ENCODE data around the gene IFIT3. TPM values are rescaled to one million over a fixed set of nuclear protein-coding genes. Genes with fewer than 3 reads are reported as not detected.

Gene IFIT3
- total and polyA plus RNA-seq, 2 of the 8 experiments (the other 6 are each of a cell fraction or from before 2014, with no cell fraction given) = 0.12 to 0.84 TPM

GRCh38 chr10:89312973-89313372 is 14.8 kb upstream of the IFIT3 start:
- H3K9me3 ChIP-seq (ENCODE audit: insufficient read depth in 2 of 2, low read depth in 1 of 2, low read length in 1 of 2) = peaks cover 0 to 2% of the 10 kb centered on the region in 2 experiments; a peak in 1 of 4 replicates
- H3K79me1 ChIP-seq (ENCODE audit: low read depth, low read length) = no peaks in the 10 kb centered on the region
- no peak overlapping the region for H3K4me3 ChIP-seq (ENCODE audit: extremely low read depth in 1 of 4, insufficient read depth in 2 of 4, low read depth in 3 of 4, low read length in 4 of 4)
- FAIRE-seq (no peak), DNase-seq (ENCODE audit: low read depth in 1 of 2, low spot score in 2 of 2) (no peak)
- H2BK120ac ChIP-seq (replicated peaks; ENCODE audit: low read depth, low read length) = no peak overlapping the region
- no peak overlapping the region for H3K27ac ChIP-seq (ENCODE audit: low read depth, low read length)
- TF ChIP-seq E2F6 (IDR thresholded peaks at IDR 0.05) (no peak), TBP (IDR thresholded peaks at IDR 0.05; ENCODE audit: low read depth, low read length) (no peak), ASH2L (IDR thresholded peaks at IDR 0.05; ENCODE audit: low read length) (no peak), MAFK (IDR thresholded peaks at IDR 0.05; ENCODE audit: low read depth, low read length) (no peak), TAF1 (IDR thresholded peaks at IDR 0.05; ENCODE audit: low read depth, low read length) (no peak), PHF8 (conservative IDR thresholded peaks at IDR 0.05; ENCODE audit: low read depth, low read length) (no peak), EP300 (IDR thresholded peaks at IDR 0.05; ENCODE audit: borderline replicate concordance in 1 of 2, low read depth in 2 of 2, low read length in 2 of 2) (no peak)
- POLR2A ChIA-PET (ENCODE audit: partially characterized antibody) = no interaction called here
- H4K91ac ChIP-seq (replicated peaks; ENCODE audit: insufficient read length, low read length) = no peak overlapping the region
- no peak overlapping the region for H2AK5ac ChIP-seq (ENCODE audit: low read depth, low read length)
- H4K8ac ChIP-seq (ENCODE audit: extremely low read depth, insufficient read depth, low read length) = no peak overlapping the region
- no peak overlapping the region for H2BK5ac ChIP-seq (ENCODE audit: low read depth, low read length)
- H3K23me2 ChIP-seq (ENCODE audit: low read depth, low read length) = no peaks in the 10 kb centered on the region
- no peak overlapping the region for H3K23ac ChIP-seq (ENCODE audit: insufficient read length)
- H2AFZ ChIP-seq (ENCODE audit: low read length) = no peak overlapping the region
- H3K4me1 ChIP-seq (replicated peaks in 1 of 4; ENCODE audit: control insufficient read depth in 3 of 4, insufficient read depth in 4 of 4, low read length in 3 of 4) = no peaks in the 10 kb centered on the region; a peak in 1 of 7 replicates
- H3K14ac ChIP-seq (ENCODE audit: insufficient read length) = no peak overlapping the region
- no peak overlapping the region for H3K18ac ChIP-seq (ENCODE audit: extremely low read depth, low read length)
- no peaks in the 10 kb centered on the region for H3K36me3 ChIP-seq (ENCODE audit: control insufficient read depth in 2 of 4, insufficient read depth in 4 of 4, low read length in 3 of 4)
- no peak overlapping the region for H3K4ac ChIP-seq (replicated peaks; ENCODE audit: insufficient read length, low read depth, low read length)
- no peaks in the 10 kb centered on the region for H3K79me2 ChIP-seq (ENCODE audit: control insufficient read depth in 1 of 2, insufficient read depth in 2 of 2, low read length in 2 of 2)
- H4K5ac ChIP-seq (ENCODE audit: insufficient read length, low read depth, low read length) = no peak overlapping the region
- H4K20me1 ChIP-seq (replicated peaks in 1 of 2; ENCODE audit: control insufficient read depth in 1 of 2, insufficient read depth in 2 of 2, low read length in 2 of 2) = no peaks in the 10 kb centered on the region
- H3K4me2 ChIP-seq (ENCODE audit: insufficient read depth in 1 of 2, low read depth in 2 of 2, low read length in 2 of 2) = no peak overlapping the region
- no peak overlapping the region for H2BK15ac ChIP-seq (ENCODE audit: low read length)
- H3K56ac ChIP-seq (replicated peaks; ENCODE audit: insufficient read length, low read depth, low read length) = no peak overlapping the region
- WGBS, 2 experiments (ENCODE audit: extremely low coverage in 1 of 2, insufficient coverage in 1 of 2, insufficient read length in 1 of 2, insufficient replicate concordance in 2 of 2, low coverage in 1 of 2, low lambda C conversion rate in 2 of 2, missing lambda C conversion rate in 1 of 2) = 88% methylated on average over 1 of the region's 1 CpG; no CpG with 5 or more reads in 1 of the 2 experiments
- CTCF ChIA-PET (ENCODE audit: partially characterized antibody) = interaction anchor here (1.0 kb wide), 1 partner anchor 56 kb away, joined by 5 read pairs; no protein-coding TSS in a partner anchor
- H2BK12ac ChIP-seq (ENCODE audit: low read depth, low read length) = no peak overlapping the region
- H3K9ac ChIP-seq (replicated peaks in 1 of 4; ENCODE audit: extremely low read depth in 1 of 4, low read depth in 3 of 4, low read length in 3 of 4) = no peak overlapping the region
- no peaks in the 10 kb centered on the region for H3K27me3 ChIP-seq (replicated peaks in 1 of 4; ENCODE audit: control insufficient read depth in 3 of 4, extremely low read depth in 1 of 4, insufficient read depth in 3 of 4, low read length in 3 of 4)
- no peak overlapping the region for H2BK20ac ChIP-seq (ENCODE audit: low read length)
